Measurements from ENCODE around the gene ANO9.

DNA sequence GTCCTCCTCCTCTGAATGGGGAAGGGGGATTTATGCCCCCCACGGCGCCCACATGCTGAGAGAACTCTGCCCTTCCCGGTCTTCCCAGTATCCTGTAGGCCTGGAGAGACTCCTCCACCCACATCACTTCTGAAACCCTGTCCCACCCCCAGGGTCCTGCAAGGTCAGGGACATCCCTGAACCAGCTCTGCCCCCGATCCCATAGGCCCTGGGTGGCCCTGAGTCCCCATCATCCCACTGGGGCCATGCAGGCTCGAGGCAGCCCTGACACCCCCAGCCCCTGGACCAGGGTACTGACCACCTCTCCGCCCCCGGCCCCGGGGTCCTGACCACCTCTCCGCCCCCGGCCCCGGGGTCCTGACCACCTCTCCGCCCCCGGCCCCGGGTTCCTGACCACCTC is 60.8 kb downstream of the ANO9 start:
- TF ChIP-seq, protein P1, sequence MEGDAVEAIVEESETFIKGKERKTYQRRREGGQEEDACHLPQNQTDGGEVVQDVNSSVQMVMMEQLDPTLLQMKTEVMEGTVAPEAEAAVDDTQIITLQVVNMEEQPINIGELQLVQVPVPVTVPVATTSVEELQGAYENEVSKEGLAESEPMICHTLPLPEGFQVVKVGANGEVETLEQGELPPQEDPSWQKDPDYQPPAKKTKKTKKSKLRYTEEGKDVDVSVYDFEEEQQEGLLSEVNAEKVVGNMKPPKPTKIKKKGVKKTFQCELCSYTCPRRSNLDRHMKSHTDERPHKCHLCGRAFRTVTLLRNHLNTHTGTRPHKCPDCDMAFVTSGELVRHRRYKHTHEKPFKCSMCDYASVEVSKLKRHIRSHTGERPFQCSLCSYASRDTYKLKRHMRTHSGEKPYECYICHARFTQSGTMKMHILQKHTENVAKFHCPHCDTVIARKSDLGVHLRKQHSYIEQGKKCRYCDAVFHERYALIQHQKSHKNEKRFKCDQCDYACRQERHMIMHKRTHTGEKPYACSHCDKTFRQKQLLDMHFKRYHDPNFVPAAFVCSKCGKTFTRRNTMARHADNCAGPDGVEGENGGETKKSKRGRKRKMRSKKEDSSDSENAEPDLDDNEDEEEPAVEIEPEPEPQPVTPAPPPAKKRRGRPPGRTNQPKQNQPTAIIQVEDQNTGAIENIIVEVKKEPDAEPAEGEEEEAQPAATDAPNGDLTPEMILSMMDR (IDR thresholded peaks at IDR 0.05; ENCODE audit: insufficient read depth, low read depth, low read length) = no peak
- no peak for TF ChIP-seq EZH2 (IDR thresholded peaks at IDR 0.05; ENCODE audit: insufficient read depth, low read length)
